HG03103 (cell line): ENCODE results near the gene HNRNPM.
A peak's percentile ranks its signal among the peaks of the same experiment; 100 is the strongest.
"Not testable (repeated sequence)": the region's sequence is repeated elsewhere in the genome, so short reads cannot be mapped to it uniquely, and the experiment has no call there.

Experiments
- ATAC-seq: cut with Tn5 transposase; IDR thresholded peaks from one replicate; pipeline ENCODE4 v1.9.1; 2021; ENCODE audit warnings: low read depth; ENCODE audit not compliant: unreplicated experiment

Gene HNRNPM

DNA sequence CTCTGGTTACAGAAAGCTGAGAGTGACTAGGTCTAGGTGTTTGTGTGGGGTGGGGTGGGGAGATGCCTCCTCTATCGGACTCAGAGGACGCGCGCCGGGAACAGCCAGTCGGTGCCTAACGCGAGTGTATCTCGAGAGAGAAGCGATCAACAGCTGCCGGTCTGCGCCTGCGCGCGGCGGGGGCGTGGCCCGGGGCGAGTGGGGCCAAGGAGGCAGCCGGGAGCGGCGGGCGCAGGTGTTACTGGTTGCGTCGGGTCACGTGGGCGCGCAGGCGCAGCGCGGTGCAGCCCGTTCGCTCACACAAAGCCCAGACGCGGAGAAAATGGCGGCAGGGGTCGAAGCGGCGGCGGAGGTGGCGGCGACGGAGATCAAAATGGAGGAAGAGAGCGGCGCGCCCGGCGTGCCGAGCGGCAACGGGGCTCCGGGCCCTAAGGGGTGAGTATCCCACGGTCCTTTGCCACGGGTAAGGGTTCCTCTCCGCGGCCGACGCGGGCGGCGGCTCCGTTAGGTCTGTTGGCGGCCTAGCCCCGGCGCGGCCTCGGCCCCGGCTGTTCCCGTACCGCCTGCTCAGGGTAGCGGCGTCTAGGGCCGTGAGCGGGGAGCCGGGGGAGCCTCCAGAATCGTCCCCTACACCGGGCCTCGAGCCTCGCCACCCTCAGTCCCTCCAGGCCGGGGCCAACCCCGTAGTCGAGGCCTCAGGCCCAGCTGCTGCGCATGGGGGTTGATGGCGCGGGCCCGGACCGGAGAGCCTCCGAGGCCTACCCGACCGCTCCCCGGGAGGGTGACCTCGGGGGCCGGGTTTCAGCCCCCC lies at the start of gene HNRNPM:
TSS of gene HNRNPM (plus strand) at position 299 of the 811 bp plus-strand sequence. CDS start at position 323, 24 bp downstream.
- ATAC-seq, result peak; percentile 75

DNA sequence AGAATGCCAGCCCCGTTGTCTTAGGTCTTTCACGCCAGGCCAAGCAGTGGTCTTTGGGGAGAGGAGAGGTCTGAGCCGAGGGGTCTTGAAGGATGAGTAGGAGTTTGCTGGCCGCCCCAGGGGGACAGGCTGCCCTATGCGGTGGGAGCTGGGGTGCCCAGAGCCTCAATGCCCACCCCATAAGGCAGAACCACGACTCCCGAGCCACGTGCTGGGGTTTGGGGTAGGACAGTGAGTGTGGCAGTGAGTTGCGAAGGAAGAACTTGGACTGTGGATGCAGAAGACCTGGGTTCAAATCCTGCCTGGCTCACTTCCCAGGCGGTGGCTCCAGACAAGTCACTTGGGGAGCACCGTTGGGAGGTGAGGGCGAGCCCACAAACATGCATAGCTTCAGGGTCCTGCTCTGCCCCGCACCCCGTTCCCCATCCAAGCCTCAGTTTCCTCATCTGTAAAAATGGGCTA lies 49.1 kb upstream of the HNRNPM start:
- no peak for ATAC-seq

DNA sequence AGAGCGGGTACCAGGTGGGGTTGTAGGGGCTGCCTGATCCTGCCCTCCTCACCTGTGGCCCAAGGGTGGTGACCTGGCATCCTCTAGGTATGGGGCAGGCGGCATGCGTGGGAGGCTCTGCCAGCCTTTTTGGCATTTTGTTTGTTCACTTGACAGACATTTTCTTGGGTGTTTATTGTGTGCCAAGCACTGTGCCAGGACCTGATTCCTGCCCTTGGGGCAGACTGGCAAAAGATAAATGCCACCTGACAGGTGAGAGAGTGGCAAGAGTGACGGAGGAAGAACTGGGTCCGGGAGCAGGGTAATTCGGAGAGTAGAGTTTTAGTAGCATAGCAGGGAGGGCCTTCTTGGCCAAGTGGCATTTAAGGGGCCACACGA lies 48.6 kb upstream of the HNRNPM start:
- ATAC-seq, result no peak

- no peak for ATAC-seq
Observed at GRCh38 chr19:8396563-8397203, 48.1 kb upstream of the HNRNPM start.

- ATAC-seq, result no peak
Observed at GRCh38 chr19:8397271-8397670, 47.5 kb upstream of the HNRNPM start.

DNA sequence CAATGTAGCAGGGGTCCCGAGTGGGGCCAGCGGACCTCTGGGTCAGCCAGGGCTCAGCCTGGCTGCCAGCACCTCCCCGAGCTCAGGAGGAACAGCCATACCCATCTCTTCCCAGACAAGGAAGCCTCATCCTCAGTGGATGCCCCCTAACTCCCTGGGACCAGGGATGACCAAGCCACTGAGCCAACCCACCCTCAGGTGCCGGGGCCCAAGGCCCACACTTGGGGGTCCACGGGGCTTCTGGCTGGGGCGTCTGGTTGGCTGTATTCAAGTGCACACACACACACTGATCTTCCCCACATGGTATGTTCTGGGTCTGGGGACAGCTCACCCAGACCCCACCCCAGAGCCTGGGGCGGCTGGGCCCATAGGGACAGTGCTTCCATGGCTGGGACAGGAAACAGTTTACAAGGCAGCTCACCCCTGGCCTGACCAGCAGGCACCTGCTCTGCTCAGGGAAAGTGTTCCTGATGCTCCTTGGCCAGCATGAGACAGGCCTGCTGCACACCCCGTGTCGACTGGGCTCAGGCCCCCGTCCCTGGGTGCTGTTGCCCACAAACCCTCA lies 46.9 kb upstream of the HNRNPM start:
- no peak for ATAC-seq

DNA sequence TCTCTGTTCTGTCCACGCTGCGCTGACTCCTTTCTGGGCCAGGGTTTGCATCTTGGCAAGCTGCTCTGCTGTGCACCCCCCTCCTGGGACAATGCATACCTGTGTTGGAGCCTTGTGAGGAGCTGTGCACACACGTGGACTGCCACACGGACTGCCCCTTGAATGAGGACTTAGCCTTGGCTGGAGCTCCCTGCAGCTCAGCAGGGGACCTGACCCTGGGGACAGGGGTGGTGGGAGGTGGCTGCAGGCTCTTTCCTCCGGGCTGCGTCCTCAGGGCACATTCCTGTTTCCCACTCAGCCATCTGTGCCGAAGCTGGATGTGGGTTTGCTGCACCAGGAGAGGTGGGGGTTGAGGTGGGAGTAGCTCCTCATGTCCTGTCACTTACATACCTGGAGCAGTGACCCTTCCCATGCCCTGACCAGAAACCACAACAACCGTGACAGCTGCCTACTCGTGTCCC lies 46.4 kb upstream of the HNRNPM start:
- ATAC-seq, result no peak

GRCh38 chr19:8399681-8400188 lies 45.0 kb upstream of the HNRNPM start:
- ATAC-seq, result no peak

GRCh38 chr19:8401981-8402411 lies 42.8 kb upstream of the HNRNPM start:
- ATAC-seq, result no peak

DNA sequence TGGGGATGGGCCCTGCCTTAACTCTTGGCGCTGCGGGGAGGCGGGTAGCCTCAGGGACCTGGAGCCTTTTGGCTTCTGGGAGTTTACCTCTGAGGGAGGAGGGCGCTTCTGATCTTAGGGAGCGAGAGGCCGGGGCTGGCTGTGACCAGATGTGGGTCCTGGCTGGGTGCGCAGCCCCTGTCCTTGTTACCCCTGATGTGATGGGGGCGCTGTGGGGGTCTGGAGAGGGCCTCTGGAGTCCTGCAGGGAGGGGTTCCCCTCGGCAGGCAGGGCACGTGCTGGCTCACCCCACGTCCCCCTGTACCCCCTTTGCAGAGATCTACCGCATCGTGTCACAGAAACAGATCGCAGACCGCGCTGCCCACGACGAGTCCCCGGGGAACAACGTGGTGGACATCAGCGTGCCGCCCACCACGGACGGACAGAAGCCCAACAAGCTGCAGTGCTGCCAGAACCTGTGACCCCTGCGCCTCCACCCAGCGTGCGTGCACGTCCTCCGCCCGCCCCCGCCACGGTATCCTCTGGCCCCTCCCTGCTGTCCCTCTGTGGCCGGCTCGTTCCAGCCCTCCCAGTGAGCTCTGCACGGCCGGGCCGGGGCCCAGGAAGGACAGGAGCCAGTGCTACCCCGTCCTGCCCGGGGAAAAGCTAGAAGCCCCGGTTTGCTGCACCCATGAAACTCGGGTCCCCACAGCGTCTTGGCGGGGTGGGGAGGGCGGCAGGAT lies 41.5 kb upstream of the HNRNPM start:
- ATAC-seq, result no peak

DNA sequence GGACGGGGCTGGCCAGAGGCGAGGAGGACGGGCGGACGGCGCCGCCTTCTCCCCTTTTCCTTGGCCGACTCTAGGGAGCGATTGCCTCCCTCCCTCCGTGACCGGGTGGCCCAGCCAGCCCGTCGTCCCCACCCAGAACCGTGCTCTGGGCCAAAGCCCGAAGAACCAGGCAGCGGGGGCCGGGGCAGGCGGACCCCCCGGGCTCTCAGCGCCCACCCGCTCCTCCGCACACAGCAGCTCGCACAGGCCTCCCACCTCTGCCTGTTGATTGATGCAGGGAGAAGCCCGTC lies 41.0 kb upstream of the HNRNPM start:
- ATAC-seq, result no peak

- no peak for ATAC-seq
Observed at GRCh38 chr19:8404391-8405151, 40.2 kb upstream of the HNRNPM start.

- ATAC-seq, result not testable (repeated sequence)
Observed at GRCh38 chr19:8410718-8411117, 34.1 kb upstream of the HNRNPM start.

GRCh38 chr19:8412783-8413628 lies 31.8 kb upstream of the HNRNPM start, which contains the start of gene MARCHF2:
Gene MARCHF2, plus strand, starts transcription at chr19:8413305. Its CDS starts 8,536 bp downstream, at chr19:8421841.
- peak; percentile 97 for ATAC-seq

- ATAC-seq, result no peak
Observed at GRCh38 chr19:8413629-8413995, 31.2 kb upstream of the HNRNPM start.

GRCh38 chr19:8416796-8417195 lies 28.0 kb upstream of the HNRNPM start:
- no peak for ATAC-seq

- ATAC-seq, result no peak
Observed at GRCh38 chr19:8421484-8422461, 23.0 kb upstream of the HNRNPM start.

- ATAC-seq, result no peak
Observed at GRCh38 chr19:8423817-8424223, 21.0 kb upstream of the HNRNPM start.
